Ascending aorta (tissue), 2 donors: ENCODE results near the gene AP3B2. TPM values are rescaled to one million over a fixed set of nuclear protein-coding genes. Genes with fewer than 3 reads are reported as not detected.
"Not testable (repeated sequence)": the region's sequence is repeated elsewhere in the genome, so short reads cannot be mapped to it uniquely, and the experiment has no call there.

Experiments
- DNase-seq, 2 donors: peaks; one replicate each; pipeline ENCODE4 v3.0.0-alpha.2; 2019; ENCODE audit warnings: low spot score in 2 of 2
- H3K27ac ChIP-seq, 2 donors: fragments of 200-600 bp; sonication (generic); one replicate each; pipeline ENCODE4 v1.5.1; 2016 to 2017; ENCODE audit warnings: mild to moderate bottlenecking in 1 of 2
- H3K27me3 ChIP-seq: fragments of 200-600 bp; sonication (generic); one replicate; pipeline ENCODE4 v1.5.1; 2017
- H3K36me3 ChIP-seq, 2 donors: fragments of 200-600 bp; sonication (generic); one replicate each; pipeline ENCODE4 v1.5.1; 2016
- H3K4me1 ChIP-seq, 2 donors: fragments of 200-600 bp; sonication (generic); one replicate each; pipeline ENCODE4 v1.5.1; 2016 to 2017; ENCODE audit warnings: mild to moderate bottlenecking in 1 of 2
- H3K4me3 ChIP-seq, 2 donors: fragments of 200-600 bp; sonication (generic); one replicate each; pipeline ENCODE4 v1.5.1; 2016 to 2017; ENCODE audit warnings: mild to moderate bottlenecking in 1 of 2
- H3K9me3 ChIP-seq, 2 donors: fragments of 200-600 bp; sonication (generic); one replicate each; pipeline ENCODE4 v1.5.1; 2016
- intact Hi-C: fragments of 100-400 bp; cut with DNase I; formaldehyde crosslinking; loops from one replicate; pipeline ENCODE4 v1.15.1; 2023
- total RNA-seq: library from RNA; depleted of rRNA; stranded (reverse); fragments of >200 nt; gene quantifications from one replicate; pipeline ENCODE4 v1.1.0, GENCODE V29; 2016
- TF ChIP-seq, protein P1 (sequence below), 3 experiments: fragments of 200-600 bp in 2 of 3; fragments of 450-650 bp in 1 of 3; sonication (generic) in 2 of 3; IDR thresholded peaks; one replicate each; pipeline ENCODE4 v1.5.1; 2016 to 2019; ENCODE audit warnings: antibody characterized with exemption in 3 of 3, mild to moderate bottlenecking in 1 of 3, moderate library complexity in 1 of 3

The AP3B2 gene
- total RNA-seq, 1 donor from 2014 or later, result not detected

DNA sequence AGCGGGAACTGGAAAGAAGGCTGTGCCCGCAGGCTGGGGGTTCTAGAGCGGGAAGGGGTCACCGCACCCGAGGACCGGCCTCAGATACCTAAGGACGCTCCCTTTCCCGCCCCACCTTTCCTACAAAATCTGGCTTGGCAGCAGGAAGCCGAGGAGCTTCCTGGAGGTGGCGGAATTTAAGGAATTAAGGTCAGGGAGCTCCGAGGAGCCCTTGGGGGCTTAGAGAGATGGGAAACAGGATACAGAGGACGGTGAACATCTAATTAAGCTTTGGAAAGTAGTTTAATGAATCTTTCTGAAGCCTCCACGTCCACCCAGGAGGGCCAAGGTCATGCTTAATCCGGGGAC is 507 bp upstream of the AP3B2 start:
- no peaks in the 10 kb centered on the region for H3K27me3 ChIP-seq
- H3K27ac ChIP-seq, result no peak overlapping the region
- intact Hi-C loops, result no loop called here
- H3K9me3 ChIP-seq, result no peaks in the 10 kb centered on the region
- peak overlapping the region; percentile 73 to 74 for H3K4me3 ChIP-seq
- TF ChIP-seq, protein P1, sequence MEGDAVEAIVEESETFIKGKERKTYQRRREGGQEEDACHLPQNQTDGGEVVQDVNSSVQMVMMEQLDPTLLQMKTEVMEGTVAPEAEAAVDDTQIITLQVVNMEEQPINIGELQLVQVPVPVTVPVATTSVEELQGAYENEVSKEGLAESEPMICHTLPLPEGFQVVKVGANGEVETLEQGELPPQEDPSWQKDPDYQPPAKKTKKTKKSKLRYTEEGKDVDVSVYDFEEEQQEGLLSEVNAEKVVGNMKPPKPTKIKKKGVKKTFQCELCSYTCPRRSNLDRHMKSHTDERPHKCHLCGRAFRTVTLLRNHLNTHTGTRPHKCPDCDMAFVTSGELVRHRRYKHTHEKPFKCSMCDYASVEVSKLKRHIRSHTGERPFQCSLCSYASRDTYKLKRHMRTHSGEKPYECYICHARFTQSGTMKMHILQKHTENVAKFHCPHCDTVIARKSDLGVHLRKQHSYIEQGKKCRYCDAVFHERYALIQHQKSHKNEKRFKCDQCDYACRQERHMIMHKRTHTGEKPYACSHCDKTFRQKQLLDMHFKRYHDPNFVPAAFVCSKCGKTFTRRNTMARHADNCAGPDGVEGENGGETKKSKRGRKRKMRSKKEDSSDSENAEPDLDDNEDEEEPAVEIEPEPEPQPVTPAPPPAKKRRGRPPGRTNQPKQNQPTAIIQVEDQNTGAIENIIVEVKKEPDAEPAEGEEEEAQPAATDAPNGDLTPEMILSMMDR (IDR thresholded peaks at IDR 0.05), result no peak
- H3K36me3 ChIP-seq, result no peaks in the 10 kb centered on the region
- DNase-seq, result no peak
- H3K4me1 ChIP-seq, result peaks cover 7 to 11% of the 10 kb centered on the region in 2 donors

DNA sequence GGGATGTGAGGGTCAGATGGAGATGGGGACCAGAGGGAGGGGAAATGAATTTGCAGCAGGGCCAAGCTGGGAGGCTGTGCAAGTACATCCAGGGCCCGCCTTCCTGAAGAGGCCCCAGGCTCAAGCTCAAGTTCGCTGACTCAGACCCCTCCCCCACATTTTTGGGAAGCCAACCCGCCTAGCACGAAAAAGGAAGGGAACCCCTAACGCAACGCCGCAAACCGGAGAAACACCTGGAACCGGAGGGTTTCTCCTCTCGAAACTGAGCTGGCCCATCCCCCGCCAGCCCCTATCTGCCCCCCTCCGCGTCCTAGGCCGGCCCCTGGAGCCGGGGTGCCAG is 624 bp downstream of the AP3B2 start:
- TF ChIP-seq, protein P1 (IDR thresholded peaks at IDR 0.05), result no peak
- intact Hi-C loops, result loop anchor here (2.0 to 5.0 kb wide), 2 partner anchors 40 to 47 kb away; no protein-coding TSS in a partner anchor
- H3K36me3 ChIP-seq, result no peaks in the 10 kb centered on the region

DNA sequence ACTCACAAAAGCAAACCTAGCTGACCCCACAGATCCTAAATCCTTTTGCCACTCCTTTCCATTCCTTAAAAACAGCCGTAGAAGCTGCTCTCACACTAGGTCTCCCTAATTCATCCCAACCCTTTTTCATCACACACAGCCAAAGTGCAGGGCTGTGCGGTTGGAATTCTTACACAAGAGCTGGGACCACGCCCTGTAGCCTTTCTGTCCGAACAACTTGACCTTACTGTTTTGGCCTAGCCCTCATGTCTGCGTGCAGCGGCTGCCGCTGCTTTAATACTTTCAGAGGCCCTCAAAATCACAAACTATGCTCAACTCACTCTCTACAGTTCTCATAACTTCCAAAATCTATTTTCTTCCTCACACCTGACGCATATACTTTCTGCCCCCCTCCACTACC is 3.8 kb downstream of the AP3B2 start:
- not testable (repeated sequence) for H3K9me3 ChIP-seq, H3K27me3 ChIP-seq, H3K36me3 ChIP-seq, H3K27ac ChIP-seq, H3K4me3 ChIP-seq, DNase-seq
- intact Hi-C loops, result loop anchor here (5.0 kb wide), 1 partner anchor 44 kb away; no protein-coding TSS in a partner anchor
- peaks cover 7 to 11% of the 10 kb centered on the region in 2 donors for H3K4me1 ChIP-seq

More for the DNA sequence above, 624 bp downstream of the AP3B2 start:
- DNase-seq, result no peak
- H3K4me1 ChIP-seq, result peaks cover 7 to 11% of the 10 kb centered on the region in 2 donors
- no peaks in the 10 kb centered on the region for H3K9me3 ChIP-seq
- H3K4me3 ChIP-seq, result peak overlapping the region; percentile 73 to 74
- no peaks in the 10 kb centered on the region for H3K27me3 ChIP-seq
- no peak overlapping the region for H3K27ac ChIP-seq

DNA sequence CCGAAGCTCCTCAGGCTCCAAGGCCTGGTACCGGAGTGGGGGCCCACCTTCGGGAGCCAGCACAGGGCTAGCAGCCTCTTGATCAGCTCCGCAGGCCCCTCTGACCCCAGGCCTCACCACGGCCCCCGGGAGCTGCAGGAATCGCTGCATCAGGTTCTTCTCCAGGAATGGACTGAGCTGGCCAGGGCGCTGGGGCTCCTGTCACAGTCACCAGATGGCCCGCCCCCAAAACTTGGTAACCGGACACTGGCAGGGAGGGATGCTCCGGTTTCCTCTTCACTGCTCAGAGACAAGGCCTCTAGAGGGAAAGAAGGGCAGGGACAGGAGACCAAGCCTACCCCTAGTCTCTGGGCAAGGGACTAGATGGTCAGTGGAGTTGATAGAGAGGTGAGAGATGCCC is 9.9 kb downstream of the AP3B2 start:
- TF ChIP-seq, protein P1 (IDR thresholded peaks at IDR 0.05), result no peak
- intact Hi-C loops, result no loop called here
- H3K27me3 ChIP-seq, result no peaks in the 10 kb centered on the region

DNA sequence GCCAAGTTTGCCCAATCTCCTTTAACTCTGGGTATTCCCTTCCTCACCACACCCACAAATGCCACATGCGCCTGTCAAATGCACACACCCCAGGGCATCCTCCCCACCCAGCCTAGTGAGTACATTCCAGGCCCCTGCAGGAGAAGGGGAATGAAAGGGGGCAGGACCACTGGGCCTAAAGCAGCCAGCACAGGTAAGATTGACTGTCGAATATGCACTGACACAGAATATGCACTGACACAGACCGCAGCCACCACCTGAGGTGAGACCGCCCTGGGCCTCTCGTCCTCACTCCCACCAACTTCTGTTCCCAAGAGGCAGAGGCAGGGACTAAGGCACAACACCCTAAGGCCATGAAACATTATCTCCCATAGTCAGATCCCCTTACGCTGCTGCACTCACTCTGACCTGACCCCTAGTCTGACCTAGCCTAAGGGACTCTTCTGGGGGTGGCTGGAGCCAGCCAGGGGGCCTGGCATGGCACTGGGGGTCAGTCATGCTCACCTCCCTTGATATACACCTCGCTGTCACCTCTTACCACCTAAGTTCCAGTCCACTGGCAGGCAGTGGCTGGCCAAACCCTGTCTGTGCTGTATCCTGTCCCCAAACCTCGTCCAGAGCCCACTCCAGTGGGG is 10.8 kb downstream of the AP3B2 start:
- no peak overlapping the region for H3K4me3 ChIP-seq
- intact Hi-C loops, result no loop called here
- TF ChIP-seq, protein P1 (IDR thresholded peaks at IDR 0.05), result no peak
- H3K27me3 ChIP-seq, result no peaks in the 10 kb centered on the region
- no peak for DNase-seq
- no peaks in the 10 kb centered on the region for H3K36me3 ChIP-seq
- H3K9me3 ChIP-seq, result no peaks in the 10 kb centered on the region
- no peak overlapping the region for H3K27ac ChIP-seq
- no peaks in the 10 kb centered on the region for H3K4me1 ChIP-seq

More for the DNA sequence above, 9.9 kb downstream of the AP3B2 start:
- Histone ChIP-seq H3K27ac (no peak overlapping the region), H3K36me3 (no peaks in the 10 kb centered on the region), H3K9me3 (no peaks in the 10 kb centered on the region), H3K4me1 (no peaks in the 10 kb centered on the region), H3K4me3 (no peak overlapping the region)
- no peak for DNase-seq

DNA sequence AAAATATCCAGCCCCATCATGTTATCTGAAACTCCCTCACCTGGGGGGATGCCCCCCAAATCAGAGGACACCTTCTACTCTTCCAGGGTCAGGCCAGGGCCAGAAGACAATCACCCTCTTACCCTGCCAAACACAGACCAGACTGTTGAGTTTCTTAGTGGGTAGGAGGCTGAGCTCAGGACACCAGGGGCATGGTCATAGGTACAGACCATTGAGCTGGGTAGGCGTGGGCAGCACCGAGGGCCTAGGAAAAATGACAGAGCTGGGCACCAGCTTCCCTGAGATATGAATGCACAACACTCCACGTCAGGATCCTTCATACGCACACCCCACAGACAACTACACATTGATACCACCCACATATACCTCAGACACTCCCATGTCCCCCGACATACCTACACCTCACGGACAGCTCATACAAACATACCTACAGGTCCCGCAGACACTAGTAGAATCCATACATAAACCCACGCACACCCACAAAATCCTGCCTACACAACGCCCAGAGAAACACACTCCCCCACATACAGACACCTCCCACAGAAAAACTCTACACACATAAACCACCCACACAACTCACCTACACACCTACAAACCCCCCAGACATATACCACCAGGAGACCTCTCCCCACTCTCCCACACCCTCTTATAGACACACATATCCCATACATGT is 11.8 kb downstream of the AP3B2 start:
- TF ChIP-seq, protein P1 (IDR thresholded peaks at IDR 0.05), result no peak
- DNase-seq, result no peak
- no peak overlapping the region for H3K4me3 ChIP-seq
- no peaks in the 10 kb centered on the region for H3K9me3 ChIP-seq
- intact Hi-C loops, result no loop called here
- H3K27me3 ChIP-seq, result no peaks in the 10 kb centered on the region
- H3K27ac ChIP-seq, result no peak overlapping the region
- no peaks in the 10 kb centered on the region for H3K36me3 ChIP-seq
- H3K4me1 ChIP-seq, result no peaks in the 10 kb centered on the region
